Loucy (cell line): ENCODE measurements around the gene PRKN.

Experiments used
- H2AFZ ChIP-seq: fragments of 200-600 bp; sonication (generic); 2 replicates; pipeline ENCODE4 v1.6.0; 2016; ENCODE audit warnings: antibody characterized with exemption, mild to moderate bottlenecking, low read length, moderate library complexity
- H3F3A ChIP-seq: fragments of 200-600 bp; 2 replicates; pipeline ENCODE4 v1.6.0; 2016; ENCODE audit warnings: antibody characterized with exemption, low read depth, mild to moderate bottlenecking
- H3K27me3 ChIP-seq: fragments of 200-600 bp; sonication (generic); 2 replicates; pipeline ENCODE4 v1.6.1; 2014; ENCODE audit warnings: low read length, mild to moderate bottlenecking; ENCODE audit not compliant: insufficient read depth, poor library complexity, severe bottlenecking
- H3K36me3 ChIP-seq: fragments of 200-600 bp; sonication (generic); 2 replicates; pipeline ENCODE4 v1.6.1; 2016; ENCODE audit warnings: low read length; ENCODE audit not compliant: insufficient read depth
- H3K4me1 ChIP-seq: fragments of 200-600 bp; sonication (generic); 2 replicates; pipeline ENCODE4 v1.5.1; 2014; ENCODE audit warnings: low read length, mild to moderate bottlenecking; ENCODE audit not compliant: insufficient read depth, poor library complexity, severe bottlenecking
- H3K4me2 ChIP-seq: fragments of 200-600 bp; sonication (generic); 2 replicates; pipeline ENCODE4 v1.6.0; 2014; ENCODE audit warnings: antibody characterized with exemption, low read length, low read depth, mild to moderate bottlenecking; ENCODE audit not compliant: poor library complexity, severe bottlenecking
- H3K4me3 ChIP-seq: fragments of 200-600 bp; sonication (generic); 2 replicates; pipeline ENCODE4 v1.5.1; 2014; ENCODE audit warnings: low read length, mild to moderate bottlenecking, mixed read lengths; ENCODE audit not compliant: poor library complexity, severe bottlenecking
- H3K79me2 ChIP-seq: fragments of 200-600 bp; sonication (generic); 2 replicates; pipeline ENCODE4 v1.6.1; 2014; ENCODE audit warnings: low read length; ENCODE audit not compliant: insufficient read depth
- H3K9ac ChIP-seq: fragments of 200-600 bp; sonication (generic); 2 replicates; pipeline ENCODE4 v1.6.0; 2014; ENCODE audit warnings: mild to moderate bottlenecking, low read depth, low read length, moderate library complexity; ENCODE audit not compliant: poor library complexity, severe bottlenecking
- H3K9me2 ChIP-seq: fragments of 200-600 bp; sonication (generic); replicated peaks from 2 replicates; pipeline ENCODE4 v1.6.1; 2016; ENCODE audit warnings: low read depth, low read length, mixed read lengths
- H3K9me3 ChIP-seq: fragments of 200-600 bp; sonication (generic); 2 replicates; pipeline ENCODE4 v1.6.1; 2014; ENCODE audit warnings: mild to moderate bottlenecking, antibody characterized with exemption, low read length, low read depth; ENCODE audit not compliant: insufficient read depth
- H4K20me1 ChIP-seq: fragments of 200-600 bp; sonication (generic); 2 replicates; pipeline ENCODE4 v1.6.0; 2014; ENCODE audit warnings: antibody characterized with exemption, low read length, mild to moderate bottlenecking; ENCODE audit not compliant: insufficient read depth, poor library complexity, severe bottlenecking
- EZH2phosphoT487 ChIP-seq: fragments of 200-600 bp; IDR thresholded peaks from 2 replicates; pipeline ENCODE4 v1.6.1; 2018; ENCODE audit warnings: antibody characterized with exemption, mild to moderate bottlenecking, moderate library complexity, borderline replicate concordance
- TF ChIP-seq, protein P1 (sequence below): fragments of 200-600 bp; sonication (generic); conservative IDR thresholded peaks from 2 replicates; pipeline ENCODE4 v1.5.1; 2014; ENCODE audit warnings: mild to moderate bottlenecking, antibody characterized with exemption, low read length

PRKN gene

GRCh38 chr6:162090734-162091133 lies 636.8 kb downstream of the PRKN start:
- Histone ChIP-seq H2AFZ (no peak overlapping the region), H4K20me1 (no peaks in the 10 kb centered on the region), H3K9ac (no peak overlapping the region), H3K9me3 (peaks cover 3% of the 10 kb centered on the region; the same call in 1 of the 2 replicates), H3F3A (no peaks in the 10 kb centered on the region), H3K4me2 (no peak overlapping the region), H3K27me3 (no peaks in the 10 kb centered on the region), H3K4me3 (no peak overlapping the region), H3K9me2 (no peaks in the 10 kb centered on the region), H3K4me1 (no peaks in the 10 kb centered on the region), H3K36me3 (no peaks in the 10 kb centered on the region), H3K79me2 (no peaks in the 10 kb centered on the region)
- TF ChIP-seq, protein P1, sequence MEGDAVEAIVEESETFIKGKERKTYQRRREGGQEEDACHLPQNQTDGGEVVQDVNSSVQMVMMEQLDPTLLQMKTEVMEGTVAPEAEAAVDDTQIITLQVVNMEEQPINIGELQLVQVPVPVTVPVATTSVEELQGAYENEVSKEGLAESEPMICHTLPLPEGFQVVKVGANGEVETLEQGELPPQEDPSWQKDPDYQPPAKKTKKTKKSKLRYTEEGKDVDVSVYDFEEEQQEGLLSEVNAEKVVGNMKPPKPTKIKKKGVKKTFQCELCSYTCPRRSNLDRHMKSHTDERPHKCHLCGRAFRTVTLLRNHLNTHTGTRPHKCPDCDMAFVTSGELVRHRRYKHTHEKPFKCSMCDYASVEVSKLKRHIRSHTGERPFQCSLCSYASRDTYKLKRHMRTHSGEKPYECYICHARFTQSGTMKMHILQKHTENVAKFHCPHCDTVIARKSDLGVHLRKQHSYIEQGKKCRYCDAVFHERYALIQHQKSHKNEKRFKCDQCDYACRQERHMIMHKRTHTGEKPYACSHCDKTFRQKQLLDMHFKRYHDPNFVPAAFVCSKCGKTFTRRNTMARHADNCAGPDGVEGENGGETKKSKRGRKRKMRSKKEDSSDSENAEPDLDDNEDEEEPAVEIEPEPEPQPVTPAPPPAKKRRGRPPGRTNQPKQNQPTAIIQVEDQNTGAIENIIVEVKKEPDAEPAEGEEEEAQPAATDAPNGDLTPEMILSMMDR = no peak

DNA sequence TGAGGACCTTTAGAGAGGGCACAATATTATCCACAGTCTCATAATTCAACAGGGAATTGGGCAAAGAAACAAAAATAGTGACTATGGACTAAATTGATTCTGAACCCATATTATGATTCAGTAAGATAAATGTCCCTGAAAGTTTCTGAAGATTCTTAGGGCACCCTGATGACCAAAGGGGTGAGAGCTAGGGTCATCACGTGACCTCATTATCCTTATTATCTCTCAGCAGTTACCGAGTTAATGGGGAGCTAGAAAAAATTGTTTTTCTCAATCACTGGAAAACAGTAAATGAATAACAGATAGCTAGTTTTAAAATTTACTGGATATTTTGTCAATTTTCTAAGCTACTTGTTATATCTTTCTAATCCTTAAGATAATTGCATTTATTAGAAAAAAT lies 639.5 kb downstream of the PRKN start:
- Histone ChIP-seq H3K9me2 (no peaks in the 10 kb centered on the region), H3K4me3 (no peak overlapping the region), H4K20me1 (no peaks in the 10 kb centered on the region), H3K36me3 (no peaks in the 10 kb centered on the region), H3K9ac (no peak overlapping the region), H3F3A (no peaks in the 10 kb centered on the region), H2AFZ (no peak overlapping the region), H3K4me2 (no peak overlapping the region), H3K27me3 (no peaks in the 10 kb centered on the region), H3K79me2 (no peaks in the 10 kb centered on the region), H3K4me1 (no peaks in the 10 kb centered on the region), H3K9me3 (peaks cover 3% of the 10 kb centered on the region; the same call in 1 of the 2 replicates)
- no peak for TF ChIP-seq EZH2phosphoT487
- TF ChIP-seq, protein P1 = no peak

DNA sequence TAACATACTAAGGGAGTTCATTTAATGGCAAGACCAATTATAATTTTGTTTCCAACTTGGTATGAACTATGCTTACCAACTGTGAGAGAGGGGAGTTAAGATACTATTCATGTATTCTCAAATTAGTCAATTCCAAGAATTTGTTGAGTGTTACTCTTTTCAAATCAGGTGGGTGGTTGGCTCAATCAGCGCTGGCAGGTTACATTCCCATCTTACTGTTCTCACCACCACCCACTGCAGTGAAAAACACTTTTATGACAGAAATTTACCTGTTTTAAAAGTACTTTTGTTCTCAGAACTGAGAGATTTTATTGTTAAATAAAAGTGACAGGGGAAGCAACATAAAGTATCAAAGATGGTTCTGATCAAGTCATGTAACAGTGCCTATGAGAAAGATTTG lies 642.0 kb downstream of the PRKN start:
- Histone ChIP-seq H3K4me3 (no peak overlapping the region), H3K27me3 (no peaks in the 10 kb centered on the region), H3F3A (no peaks in the 10 kb centered on the region), H3K9ac (no peak overlapping the region), H3K36me3 (no peaks in the 10 kb centered on the region), H3K4me1 (no peaks in the 10 kb centered on the region), H3K9me2 (no peaks in the 10 kb centered on the region), H2AFZ (no peak overlapping the region), H3K9me3 (peaks cover 3% of the 10 kb centered on the region; the same call in 1 of the 2 replicates), H4K20me1 (no peaks in the 10 kb centered on the region), H3K79me2 (no peaks in the 10 kb centered on the region), H3K4me2 (no peak overlapping the region)
- TF ChIP-seq EZH2phosphoT487 = no peak
- TF ChIP-seq, protein P1 = no peak
